SK-N-SH (cell line): ENCODE data around the gene RBM20. TPM values are rescaled to one million over a fixed set of nuclear protein-coding genes. Genes with fewer than 3 reads are reported as not detected.
A peak's percentile ranks its signal among the peaks of the same experiment; 100 is the strongest.

ENCODE experiments used
- CTCF ChIA-PET: fragments of 300-600, 350-600 bp; formaldehyde crosslinking; extraction: SDS; loops from one replicate; lab custom pipeline; 2021; lab: Yijun Ruan, JAX
- POLR2A ChIA-PET: fragments of 350-600 bp; sonication (Branson Sonifier 250); formaldehyde crosslinking; extraction: SDS; loops from one replicate; lab custom pipeline; 2020; ENCODE audit warnings: antibody characterized with exemption, inconsistent platforms; lab: Yijun Ruan, JAX
- DNase-seq: peaks from one replicate; pipeline ENCODE4 v3.0.0; 2012
- H2AFZ ChIP-seq: fragments of 200-600 bp; sonication (generic); 2 replicates; pipeline ENCODE4 v1.8.1; 2016; ENCODE audit warnings: antibody characterized with exemption, mild to moderate bottlenecking, low read depth
- H3F3A ChIP-seq: fragments of 200-600 bp; sonication (generic); replicated peaks from 2 replicates; pipeline ENCODE3; 2016; ENCODE audit warnings: antibody characterized with exemption, mild to moderate bottlenecking; ENCODE audit not compliant: insufficient read depth
- H3K27ac ChIP-seq, 2 experiments: fragments of 200-500 bp in 1 of 2; fragments of 200-600 bp in 1 of 2; sonication (Bioruptor generic) in 1 of 2; sonication (generic), shearing (Covaris generic) in 1 of 2; 2 replicates each; pipeline versions ENCODE4 v1.5.1 to v1.6.1; 2014 to 2016; ENCODE audit warnings: low read depth in 2 of 2, inconsistent platforms in 1 of 2, low read length in 1 of 2, mild to moderate bottlenecking in 1 of 2, mixed read lengths in 1 of 2
- H3K27me3 ChIP-seq: fragments of 200-600 bp; sonication (generic), shearing (Covaris generic); 2 replicates; pipeline ENCODE4 v1.6.1; 2016; ENCODE audit warnings: mixed run types; ENCODE audit not compliant: insufficient read depth
- H3K36me3 ChIP-seq, 2 experiments: fragments of 200-500 bp in 1 of 2; fragments of 200-600 bp in 1 of 2; sonication (Bioruptor generic) in 1 of 2; sonication (generic) in 1 of 2; replicated peaks in 1 of 2; 2 replicates each; pipeline versions ENCODE3 to v1.5.1; 2014 to 2016; ENCODE audit warnings: low read length in 1 of 2, mild to moderate bottlenecking in 1 of 2; ENCODE audit not compliant: insufficient read depth in 2 of 2, control insufficient read depth in 1 of 2
- H3K4me1 ChIP-seq, 2 experiments: fragments of 200-500 bp in 1 of 2; fragments of 200-600 bp in 1 of 2; sonication (Bioruptor generic) in 1 of 2; sonication (generic), shearing (Covaris generic) in 1 of 2; 2 replicates each; pipeline versions ENCODE4 v1.5.1 to v1.6.1; 2014 to 2016; ENCODE audit warnings: low read depth in 1 of 2, low read length in 1 of 2, mixed run types in 1 of 2; ENCODE audit not compliant: insufficient read depth in 2 of 2, control insufficient read depth in 1 of 2
- H3K4me2 ChIP-seq: fragments of 200-600 bp; sonication (generic), shearing (Covaris generic); 2 replicates; pipeline ENCODE4 v1.6.1; 2017; ENCODE audit warnings: mixed run types
- H3K4me3 ChIP-seq, 2 experiments: fragments of 200-500 bp in 1 of 2; fragments of 200-600 bp in 1 of 2; sonication (Bioruptor generic) in 1 of 2; sonication (generic), shearing (Covaris generic) in 1 of 2; 2 replicates each; pipeline versions ENCODE4 v1.5.1 to v1.8.1; 2014 to 2016; ENCODE audit warnings: low read depth in 2 of 2, inconsistent platforms in 1 of 2, low read length in 1 of 2, mild to moderate bottlenecking in 1 of 2, mixed read lengths in 1 of 2, moderate library complexity in 1 of 2
- H3K79me2 ChIP-seq: fragments of 200-600 bp; sonication (generic); 2 replicates; pipeline ENCODE4 v1.8.1; 2017; ENCODE audit warnings: mild to moderate bottlenecking; ENCODE audit not compliant: insufficient read depth
- H3K9ac ChIP-seq: fragments of 200-600 bp; sonication (generic); 2 replicates; pipeline ENCODE4 v1.6.1; 2017; ENCODE audit warnings: mixed run types
- H3K9me2 ChIP-seq: fragments of 200-600 bp; sonication (generic); 2 replicates; pipeline ENCODE4 v1.6.1; 2017; ENCODE audit warnings: mixed run types
- H3K9me3 ChIP-seq: fragments of 200-600 bp; sonication (generic); 2 replicates; pipeline ENCODE4 v1.6.1; 2017; ENCODE audit warnings: mixed run types, mild to moderate bottlenecking, moderate library complexity
- H4K20me1 ChIP-seq: fragments of 200-600 bp; sonication (generic); 2 replicates; pipeline ENCODE4 v1.6.1; 2017; ENCODE audit warnings: mild to moderate bottlenecking, mixed run types; ENCODE audit not compliant: insufficient read depth
- CTCF ChIP-seq: fragments of 200-600 bp; sonication (generic); IDR thresholded peaks from 2 replicates; pipeline ENCODE4 v1.6.1; 2017; ENCODE audit warnings: antibody characterized with exemption, mild to moderate bottlenecking, moderate library complexity
- FOSL2 ChIP-seq: IDR thresholded peaks from 2 replicates; pipeline ENCODE4 v1.4.0; 2012; ENCODE audit warnings: low read depth, mild to moderate bottlenecking, moderate library complexity, borderline replicate concordance
- FOXJ3 ChIP-seq: sonication (generic); formaldehyde crosslinking; IDR thresholded peaks from 2 replicates; pipeline ENCODE4 v1.5.1; 2020; ENCODE audit warnings: mild to moderate bottlenecking, missing genetic modification reagents
- GATA2 ChIP-seq: sonication (generic); formaldehyde crosslinking; IDR thresholded peaks from 2 replicates; pipeline ENCODE4 v1.5.0; 2020; ENCODE audit warnings: mild to moderate bottlenecking, missing genetic modification reagents
- MAX ChIP-seq: IDR thresholded peaks from 2 replicates; pipeline ENCODE4 v1.4.0; 2012; ENCODE audit warnings: low read depth
- NFIC ChIP-seq: IDR thresholded peaks from 2 replicates; pipeline ENCODE4 v1.4.0; 2012; ENCODE audit warnings: borderline replicate concordance
- NRF1 ChIP-seq: IDR thresholded peaks from 2 replicates; pipeline ENCODE4 v1.6.1; 2012; ENCODE audit warnings: low read depth, mild to moderate bottlenecking, low read length
- PBX3 ChIP-seq: IDR thresholded peaks from 2 replicates; pipeline ENCODE4; 2012
- RXRA ChIP-seq: IDR thresholded peaks from 2 replicates; pipeline ENCODE4 v1.4.0; 2012; ENCODE audit warnings: low read depth, mild to moderate bottlenecking, borderline replicate concordance
- SIN3A ChIP-seq: IDR thresholded peaks from 2 replicates; pipeline ENCODE4 v1.6.1; 2012; ENCODE audit warnings: low read depth, mild to moderate bottlenecking, low read length, moderate library complexity, borderline replicate concordance
- TEAD4 ChIP-seq: IDR thresholded peaks from 2 replicates; pipeline ENCODE4 v1.4.0; 2012; ENCODE audit warnings: mild to moderate bottlenecking, borderline replicate concordance; ENCODE audit not compliant: insufficient read depth
- USF2 ChIP-seq: fragments of 150-350 bp; IDR thresholded peaks from 2 replicates; pipeline ENCODE4 v1.6.1; 2017; ENCODE audit warnings: antibody characterized with exemption, low read length, low read depth, borderline replicate concordance
- YY1 ChIP-seq: IDR thresholded peaks from 2 replicates; pipeline ENCODE4 v1.4.0; 2012; ENCODE audit warnings: low read depth, mild to moderate bottlenecking
- WGBS: methylation state at CpG from one replicate; pipeline ENCODE4 v1.1.6; 2017; ENCODE audit warnings: low lambda C conversion rate; 5-methylcytosine and 5-hydroxymethylcytosine counted together
- polyA plus RNA-seq, 3 experiments: library from polyadenylated mRNA; depleted of rRNA; stranded (reverse); fragments of >200 nt; gene quantifications; 2 replicates each; pipeline ENCODE4 v1.2.3, GENCODE V29; 2012
- TF ChIP-seq, protein P1 (sequence below): IDR thresholded peaks from 2 replicates; pipeline ENCODE4 v1.4.0; 2012; ENCODE audit warnings: low read depth, borderline replicate concordance

The RBM20 gene
- polyA plus RNA-seq, 1 of the 3 experiments (the other 2 are of a cell fraction): 0.64 TPM

- H3K27me3 ChIP-seq: no peaks in the 10 kb centered on the region
- no peaks in the 10 kb centered on the region for H3K79me2 ChIP-seq
- H3K9me3 ChIP-seq: no peaks in the 10 kb centered on the region
- H3K4me2 ChIP-seq: no peak overlapping the region
- 44% methylated on average over 1 of the region's 1 CpG for WGBS
- H3K27ac ChIP-seq: no peak overlapping the region; a peak in 1 of 4 replicates
- TF ChIP-seq PBX3: no peak
- TF ChIP-seq GATA2 (CRISPR knock-in tag): peak; percentile 33; the same call in 1 of the 2 replicates
- no peak for TF ChIP-seq SIN3A
- TF ChIP-seq, all 33 proteins: peak for 1
- no peak overlapping the region for H3K9ac ChIP-seq
- H2AFZ ChIP-seq: no peak overlapping the region
- no peaks in the 10 kb centered on the region for H4K20me1 ChIP-seq
- peaks cover 9 to 11% of the 10 kb centered on the region in 2 experiments; a peak in 3 of 4 replicates for H3K4me1 ChIP-seq
- H3K36me3 ChIP-seq: no peaks in the 10 kb centered on the region
- no peak overlapping the region for H3K4me3 ChIP-seq
- CTCF ChIA-PET: interaction anchor here (0.6 to 2.1 kb wide), 66 partner anchors 8 to 1390 kb away, joined by 3 to 36 read pairs (median 4); partner anchors contain the start of genes ADRA2A and PDCD4
- DNase-seq: no peak
- POLR2A ChIA-PET: interaction anchor here (1.5 kb wide), 1 partner anchor 47 kb away, joined by 4 read pairs; no protein-coding TSS in a partner anchor
- H3F3A ChIP-seq: no peaks in the 10 kb centered on the region
- no peaks in the 10 kb centered on the region for H3K9me2 ChIP-seq
Measured at GRCh38 chr10:110746969-110747608, 103.0 kb downstream of the RBM20 start.

DNA sequence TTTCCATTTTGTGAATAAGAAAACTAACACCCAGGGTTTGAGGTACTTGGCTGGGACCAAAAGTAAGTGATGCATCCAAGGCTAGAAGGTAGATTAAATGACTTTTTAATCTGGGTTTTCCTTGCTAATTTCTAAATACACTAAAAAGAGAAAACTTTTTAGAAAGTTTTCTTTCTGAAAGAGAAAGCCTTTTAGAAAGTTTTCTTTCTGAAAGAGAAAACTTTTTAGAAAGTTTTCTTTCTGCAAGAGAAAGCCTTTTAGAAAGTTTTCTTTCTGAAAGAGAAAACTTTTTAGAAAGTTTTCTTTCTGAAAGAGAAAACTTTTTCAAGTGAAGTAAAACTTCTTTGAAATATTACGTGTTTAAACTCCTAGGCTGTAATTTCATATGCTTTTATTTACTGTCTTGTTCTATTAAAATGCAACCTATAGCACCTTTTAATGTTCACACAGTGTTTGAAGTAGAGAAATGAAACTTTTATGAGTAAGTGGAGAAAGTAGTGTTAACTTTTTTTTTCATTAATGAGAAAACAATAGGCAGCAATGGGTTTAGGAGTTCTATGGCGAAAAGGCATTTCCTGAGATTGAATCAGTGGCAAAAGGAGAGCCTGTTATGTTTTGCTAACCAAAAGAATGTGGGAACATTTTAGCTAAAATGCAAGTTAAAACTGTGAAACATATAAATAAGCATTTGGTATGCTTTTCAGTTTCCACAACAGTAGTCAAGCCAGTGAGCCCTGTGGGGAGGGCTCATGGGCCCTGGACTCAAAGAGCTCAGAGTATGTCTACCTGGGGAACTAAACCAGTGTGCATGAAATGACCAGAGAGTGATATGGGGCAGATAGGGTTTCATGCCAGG lies 103.7 kb downstream of the RBM20 start:
- H3K36me3 ChIP-seq: no peaks in the 10 kb centered on the region
- no peaks in the 10 kb centered on the region for H3K27me3 ChIP-seq
- H3K9ac ChIP-seq: no peak overlapping the region
- H3K79me2 ChIP-seq: no peaks in the 10 kb centered on the region
- H3K9me2 ChIP-seq: no peaks in the 10 kb centered on the region
- H3K9me3 ChIP-seq: no peaks in the 10 kb centered on the region
- peaks cover 9 to 11% of the 10 kb centered on the region in 2 experiments; a peak in 3 of 4 replicates for H3K4me1 ChIP-seq
- POLR2A ChIA-PET: no interaction called here
- H3K27ac ChIP-seq: peak overlapping the region in 1 of 2 experiments; percentile 3; a peak in 2 of 4 replicates
- no peaks in the 10 kb centered on the region for H3F3A ChIP-seq
- no peaks in the 10 kb centered on the region for H4K20me1 ChIP-seq
- H3K4me2 ChIP-seq: no peak overlapping the region
- DNase-seq: no peak
- H3K4me3 ChIP-seq: no peak overlapping the region
- WGBS: 85% methylated on average over 2 of the region's 2 CpGs
- CTCF ChIA-PET: interaction anchor here (0.8 to 2.3 kb wide), 7 partner anchors 11 to 146 kb away, joined by 3 to 7 read pairs (median 5); no protein-coding TSS in a partner anchor
- H2AFZ ChIP-seq: no peak overlapping the region
- TF ChIP-seq SIN3A (no peak), CTCF (no peak), FOXJ3 (CRISPR knock-in tag) (no peak), TEAD4 (no peak), USF2 (no peak), NFIC (no peak), GATA2 (CRISPR knock-in tag) (no peak), YY1 (no peak), MAX (no peak), FOSL2 (no peak), NRF1 (no peak), RXRA (no peak)
- TF ChIP-seq, protein P1, sequence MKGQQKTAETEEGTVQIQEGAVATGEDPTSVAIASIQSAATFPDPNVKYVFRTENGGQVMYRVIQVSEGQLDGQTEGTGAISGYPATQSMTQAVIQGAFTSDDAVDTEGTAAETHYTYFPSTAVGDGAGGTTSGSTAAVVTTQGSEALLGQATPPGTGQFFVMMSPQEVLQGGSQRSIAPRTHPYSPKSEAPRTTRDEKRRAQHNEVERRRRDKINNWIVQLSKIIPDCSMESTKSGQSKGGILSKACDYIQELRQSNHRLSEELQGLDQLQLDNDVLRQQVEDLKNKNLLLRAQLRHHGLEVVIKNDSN: no peak
